LHCN-M2 (cell line): ENCODE results near the gene HDX. TPM values are rescaled to one million over a fixed set of nuclear protein-coding genes. Genes with fewer than 3 reads are reported as not detected.
"Not testable (repeated sequence)": the region's sequence is repeated elsewhere in the genome, so short reads cannot be mapped to it uniquely, and the experiment has no call there.

Experiments used
- DNase-seq: peaks from one replicate; pipeline ENCODE4 v3.0.0-alpha.2; 2012; ENCODE audit warnings: low read depth
- polyA plus RNA-seq: library from polyadenylated mRNA; unstranded; fragments of >200 nt; gene quantifications from one replicate; pipeline ENCODE4 v1.2.1, GENCODE V29; 2012; ENCODE audit warnings: missing spikeins
- total RNA-seq: library from RNA; depleted of rRNA; stranded (reverse); fragments of >200 nt; gene quantifications from 2 replicates; pipeline ENCODE4 v1.2.3, GENCODE V29; 2014; rRNA removed

HDX gene, protein sequence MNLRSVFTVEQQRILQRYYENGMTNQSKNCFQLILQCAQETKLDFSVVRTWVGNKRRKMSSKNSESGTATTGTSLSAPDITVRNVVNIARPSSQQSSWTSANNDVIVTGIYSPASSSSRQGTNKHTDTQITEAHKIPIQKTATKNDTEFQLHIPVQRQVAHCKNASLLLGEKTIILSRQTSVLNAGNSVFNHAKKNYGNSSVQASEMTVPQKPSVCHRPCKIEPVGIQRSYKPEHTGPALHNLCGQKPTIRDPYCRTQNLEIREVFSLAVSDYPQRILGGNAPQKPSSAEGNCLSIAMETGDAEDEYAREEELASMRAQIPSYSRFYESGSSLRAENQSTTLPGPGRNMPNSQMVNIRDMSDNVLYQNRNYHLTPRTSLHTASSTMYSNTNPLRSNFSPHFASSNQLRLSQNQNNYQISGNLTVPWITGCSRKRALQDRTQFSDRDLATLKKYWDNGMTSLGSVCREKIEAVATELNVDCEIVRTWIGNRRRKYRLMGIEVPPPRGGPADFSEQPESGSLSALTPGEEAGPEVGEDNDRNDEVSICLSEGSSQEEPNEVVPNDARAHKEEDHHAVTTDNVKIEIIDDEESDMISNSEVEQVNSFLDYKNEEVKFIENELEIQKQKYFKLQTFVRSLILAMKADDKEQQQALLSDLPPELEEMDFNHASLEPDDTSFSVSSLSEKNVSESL
- total RNA-seq = 5.1 and 8.0 TPM in 2 replicates
- polyA plus RNA-seq = 3.0 TPM

DNA sequence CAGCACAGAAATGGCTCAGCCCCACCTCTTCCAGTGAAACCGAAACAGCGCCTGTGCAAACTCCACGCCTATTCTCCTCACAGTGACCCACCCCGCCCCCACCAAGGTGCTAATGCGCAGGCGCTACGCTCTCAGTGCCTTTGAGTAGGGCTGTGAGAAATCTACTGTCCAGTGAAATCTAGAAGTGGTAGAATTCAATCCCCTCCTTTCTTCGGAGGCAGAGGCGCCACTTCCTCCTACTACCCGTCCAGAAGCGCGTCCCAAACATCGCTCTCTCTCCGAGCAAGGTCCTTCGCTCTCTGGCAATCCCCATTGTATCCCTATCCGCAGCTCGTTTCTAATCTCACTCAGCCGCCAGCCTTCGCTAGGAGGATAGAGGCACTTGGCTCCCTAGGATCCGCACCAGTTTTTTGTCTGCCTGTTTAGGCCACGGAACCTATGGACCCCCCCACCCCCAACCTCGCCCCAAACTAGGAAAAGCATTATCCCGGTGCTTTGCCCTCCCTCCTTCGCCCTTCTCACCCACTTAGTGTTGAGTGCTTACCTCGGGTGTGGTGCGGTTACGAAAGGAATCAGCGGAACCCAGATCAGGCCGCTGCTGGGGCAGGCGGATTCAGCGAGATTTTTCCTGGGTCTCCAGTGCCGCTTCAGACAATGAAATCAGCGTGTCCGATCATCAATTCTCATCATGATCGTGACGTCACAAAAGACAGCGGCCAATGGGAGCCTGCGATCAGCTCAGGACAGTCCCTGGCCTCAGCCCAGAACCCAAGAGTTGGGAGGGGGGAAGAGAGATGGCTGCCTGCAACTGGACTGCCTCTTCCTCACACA is at the start of gene HDX:
HDX (minus strand) TSS at position 656 of the 831 bp plus-strand sequence. CDS start 27,056 bp downstream, outside the sequence.
- peak; percentile 85 for DNase-seq

DNA sequence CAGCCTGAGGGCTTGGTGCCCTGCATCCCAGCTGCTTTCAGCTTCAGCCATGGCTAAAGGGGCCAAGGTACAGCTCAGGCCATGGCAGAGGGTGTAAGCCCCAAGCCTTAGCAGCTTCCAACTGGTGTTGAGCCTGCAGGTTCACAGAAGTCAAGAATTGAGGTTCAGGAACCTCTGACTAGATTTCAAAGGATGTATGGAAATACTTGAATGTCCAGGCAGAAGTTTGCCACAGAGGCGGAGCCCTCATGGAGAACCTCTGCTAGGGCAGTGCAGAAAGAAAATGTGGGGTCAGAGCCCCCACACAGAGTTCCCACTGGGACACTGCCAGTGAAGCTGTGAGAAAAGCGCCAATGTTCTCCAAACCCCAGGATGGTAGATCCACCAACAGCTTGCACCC is 39.1 kb upstream of the HDX start:
- not testable (repeated sequence) for DNase-seq

DNA sequence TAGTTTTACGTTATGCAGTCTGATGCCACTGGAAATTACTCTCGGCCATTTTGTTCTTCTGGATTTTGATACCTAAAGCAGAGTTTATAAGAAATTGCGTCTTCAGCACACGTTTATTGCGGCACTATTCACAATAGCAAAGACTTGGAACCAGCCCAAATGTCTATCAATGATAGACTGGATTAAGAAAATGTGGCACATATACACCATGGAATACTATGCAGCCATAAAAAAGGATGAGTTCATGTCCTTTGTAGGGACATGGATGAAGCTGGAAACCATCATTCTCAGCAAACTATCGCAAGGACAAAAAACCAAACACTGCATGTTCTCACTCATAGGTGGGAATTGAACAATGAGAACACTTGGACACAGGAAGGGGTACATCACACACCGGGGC is 35.4 kb upstream of the HDX start:
- not testable (repeated sequence) for DNase-seq

DNA sequence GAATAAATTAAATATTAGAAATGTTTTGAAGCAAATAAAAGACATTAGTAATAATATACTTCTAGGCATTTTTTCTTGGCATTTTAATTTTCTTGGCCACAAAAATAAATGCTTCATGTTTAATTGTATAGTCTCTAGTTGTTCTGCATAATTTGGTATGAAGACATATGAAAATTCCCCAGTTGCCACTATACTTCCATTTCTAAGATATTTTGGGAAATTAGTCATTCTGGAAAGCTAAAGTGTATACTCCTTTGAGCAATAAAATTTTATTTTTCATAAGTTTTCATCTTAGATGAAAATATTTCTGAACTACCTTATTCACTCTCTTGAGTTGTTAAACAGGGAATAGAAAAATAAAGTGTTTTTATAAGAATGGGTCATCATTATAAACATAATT is 13.8 kb downstream of the HDX start:
- DNase-seq = no peak

DNA sequence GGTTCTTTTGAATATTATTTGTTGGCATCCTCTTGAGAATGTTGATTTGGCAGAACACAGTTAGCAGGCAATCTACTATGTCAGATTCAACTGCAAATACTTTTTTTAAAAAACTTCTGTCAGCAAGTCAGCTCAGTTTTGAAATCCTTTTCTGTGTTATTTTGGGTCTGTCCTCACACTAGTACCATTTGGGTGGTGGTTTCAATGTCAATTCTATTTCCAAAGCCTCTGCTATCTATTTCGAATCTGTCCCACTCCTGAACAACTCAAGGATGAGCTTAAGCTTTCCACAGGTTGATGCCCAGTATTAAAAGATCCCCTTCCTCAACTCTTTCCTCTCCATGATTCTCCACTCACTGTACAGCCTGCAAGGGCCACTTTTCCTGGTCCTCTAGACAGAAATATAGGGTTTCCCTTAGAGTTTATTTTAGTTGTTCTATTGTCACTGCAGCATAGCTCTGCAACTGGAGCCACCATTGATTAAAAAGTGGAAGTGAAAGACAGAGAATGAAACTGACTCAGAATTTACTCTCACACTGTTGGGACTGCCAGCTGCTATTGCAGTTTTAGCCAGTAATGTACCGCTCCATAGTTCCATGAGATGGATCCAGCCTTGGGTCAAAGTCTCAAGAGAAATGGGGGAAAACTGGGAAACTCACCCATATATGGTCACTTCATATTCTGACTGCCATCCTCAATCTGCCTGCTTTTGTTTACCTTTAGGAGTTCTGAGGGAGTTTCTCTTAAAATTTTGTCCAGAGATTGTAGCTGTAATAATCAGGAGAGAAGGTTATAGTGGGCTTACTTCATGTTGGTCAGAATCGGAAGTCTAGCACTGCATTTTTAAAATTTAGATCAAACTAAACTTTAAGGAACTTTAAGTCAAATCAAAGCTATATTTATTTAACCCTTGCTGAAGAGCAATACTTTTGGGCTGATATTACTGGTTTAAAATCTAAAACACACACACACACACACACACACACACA is 14.6 kb downstream of the HDX start:
- no peak for DNase-seq

DNA sequence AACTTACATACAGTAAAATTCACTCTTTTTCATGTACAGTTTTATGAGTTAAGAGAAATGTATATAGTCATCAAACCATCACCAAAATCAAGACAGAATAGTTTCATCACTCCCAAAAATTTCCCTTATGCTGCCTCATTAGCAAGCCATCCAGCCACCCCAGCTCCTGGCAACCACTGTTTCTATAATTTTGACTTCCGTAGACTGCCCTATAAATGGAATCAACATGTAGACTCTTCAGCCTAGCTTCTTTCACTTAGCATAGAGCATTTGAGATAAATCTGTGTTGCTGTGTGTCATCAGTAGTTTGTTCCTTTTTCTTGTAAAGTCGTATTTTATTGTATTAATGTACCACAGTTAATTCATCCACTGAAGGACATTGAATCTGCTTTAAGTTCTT is 23.2 kb downstream of the HDX start:
- DNase-seq = no peak

DNA sequence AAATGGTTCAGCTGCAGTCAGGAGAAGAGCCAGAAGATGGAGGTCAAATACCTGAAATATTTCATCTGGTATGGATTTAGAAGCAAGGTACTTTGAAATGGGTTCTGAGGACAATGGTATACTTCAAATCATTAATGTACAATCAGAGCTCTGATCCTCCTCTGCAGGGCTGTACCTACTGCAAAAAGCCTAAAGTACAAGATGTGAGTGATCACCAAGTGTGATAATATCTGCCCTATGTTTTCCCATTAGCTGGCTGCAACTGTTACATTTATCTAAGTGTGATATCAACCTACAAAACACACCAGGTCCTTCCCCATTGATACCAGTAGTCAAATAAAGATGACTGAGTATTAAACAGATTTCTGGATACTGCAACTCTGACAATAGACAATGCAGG is 25.1 kb downstream of the HDX start:
- no peak for DNase-seq

DNA sequence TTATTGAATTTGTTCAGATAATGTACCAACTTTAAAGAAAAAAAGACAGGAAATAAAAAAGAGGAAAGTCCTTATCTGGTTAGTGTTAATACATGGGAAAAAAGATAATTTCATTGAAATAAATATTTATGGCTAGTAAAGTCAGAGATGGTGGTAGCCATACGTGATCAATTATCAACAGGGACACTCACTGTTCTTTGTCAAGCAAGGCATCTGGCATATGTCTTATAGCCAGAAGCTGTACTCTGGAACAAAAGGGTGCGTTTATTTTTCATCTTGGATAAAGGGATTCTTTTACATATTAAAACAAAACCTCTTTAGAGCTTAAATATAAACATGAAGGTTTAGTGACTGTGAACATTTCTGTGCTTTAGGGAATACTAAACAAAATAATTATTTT is 26.7 kb downstream of the HDX start:
- no peak for DNase-seq

DNA sequence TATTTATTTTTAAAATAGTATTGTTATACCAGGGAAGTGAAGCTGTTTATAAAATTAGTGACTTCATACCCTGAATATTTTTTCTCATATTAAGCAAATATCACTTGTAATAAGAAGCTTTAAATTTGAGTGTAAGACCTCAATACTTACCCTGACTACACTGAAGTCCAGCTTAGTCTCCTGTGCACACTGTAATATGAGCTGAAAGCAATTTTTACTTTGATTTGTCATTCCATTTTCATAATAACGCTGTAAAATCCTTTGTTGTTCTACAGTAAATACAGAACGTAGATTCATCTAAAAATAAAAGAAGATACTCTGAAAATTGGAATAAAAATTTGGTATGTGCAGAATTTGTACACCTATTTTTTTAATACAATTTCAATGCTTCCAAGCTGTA is 27.2 kb downstream of the HDX start:
- no peak for DNase-seq

DNA sequence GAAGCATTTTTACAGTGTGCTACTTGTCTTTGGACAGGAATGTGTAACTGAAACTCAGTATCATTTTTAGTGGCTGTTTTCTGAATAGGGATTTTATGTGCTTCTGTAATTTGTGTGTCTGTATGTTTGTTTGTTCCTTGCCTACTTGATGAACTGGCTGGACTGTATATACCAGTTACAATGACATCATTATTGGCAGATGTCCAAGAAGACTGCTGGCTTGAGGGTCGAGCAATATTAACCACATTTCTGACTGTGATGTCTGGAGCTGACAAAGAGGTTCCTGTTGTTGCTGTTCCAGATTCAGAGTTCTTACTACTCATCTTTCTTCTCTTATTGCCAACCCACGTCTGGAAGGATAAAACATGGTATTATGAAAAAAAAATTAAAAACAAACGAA is 33.0 kb downstream of the HDX start:
- peak; percentile 38 for DNase-seq

DNA sequence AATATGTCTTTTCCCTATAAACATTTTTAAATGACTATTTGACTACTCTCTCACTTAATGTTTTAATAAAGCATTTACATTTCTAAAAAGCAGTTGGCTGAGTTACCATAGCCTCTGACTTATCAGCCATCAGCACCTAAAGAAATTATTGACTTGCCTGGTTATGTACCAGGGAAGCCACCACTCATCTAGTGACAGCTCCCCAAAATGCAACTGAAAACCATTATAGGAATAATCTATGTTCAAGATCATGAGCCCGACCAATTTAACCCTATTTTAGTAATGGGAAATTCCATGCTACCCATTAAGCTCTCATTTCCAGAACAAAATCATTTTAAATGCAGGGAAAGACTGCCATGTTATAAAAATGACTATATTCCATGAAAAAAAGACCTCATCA is 34.4 kb downstream of the HDX start:
- DNase-seq = no peak

DNA sequence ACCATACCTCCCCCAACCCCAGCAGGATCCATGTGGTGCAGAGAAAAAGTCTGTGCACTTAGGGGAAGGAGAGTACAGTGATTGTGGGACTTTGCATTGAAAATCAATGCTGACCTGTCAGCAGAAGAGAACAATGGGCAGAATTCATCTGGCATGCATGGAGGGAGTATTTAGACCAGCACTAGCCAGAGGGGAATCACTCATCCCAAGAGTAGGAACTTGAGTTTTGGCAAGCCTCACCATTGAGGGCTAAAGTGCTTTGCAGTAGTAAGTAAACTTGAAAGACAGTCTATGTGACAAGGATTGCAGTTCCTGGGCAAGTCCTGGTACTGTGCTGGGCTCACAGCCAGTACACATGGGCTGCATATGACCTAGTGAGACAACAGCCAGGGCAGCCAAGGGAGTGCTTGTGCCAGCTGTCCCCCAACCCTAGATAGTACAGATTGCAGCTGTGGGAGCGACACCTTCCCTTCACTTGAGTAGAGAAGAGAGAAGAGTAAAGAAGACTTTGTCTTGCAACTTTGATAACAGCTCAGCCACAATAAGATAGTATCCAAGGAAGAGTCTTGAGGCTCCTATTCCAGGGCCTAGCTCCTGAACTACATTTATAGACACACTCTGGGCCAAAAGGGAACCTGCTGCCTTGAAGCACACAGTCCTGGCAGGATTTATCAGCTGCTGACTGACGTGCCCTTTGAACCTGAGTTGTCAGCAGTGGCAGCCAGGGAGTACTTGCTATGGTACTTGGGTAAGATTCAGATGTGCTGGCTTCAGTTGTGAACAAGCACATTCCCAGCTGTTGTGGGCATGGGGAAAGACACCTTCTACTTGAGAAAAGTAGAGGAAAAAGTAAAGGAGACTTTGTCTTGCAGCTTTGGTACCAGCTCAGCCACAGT is 48.7 kb downstream of the HDX start:
- DNase-seq = peak; percentile 17

DNA sequence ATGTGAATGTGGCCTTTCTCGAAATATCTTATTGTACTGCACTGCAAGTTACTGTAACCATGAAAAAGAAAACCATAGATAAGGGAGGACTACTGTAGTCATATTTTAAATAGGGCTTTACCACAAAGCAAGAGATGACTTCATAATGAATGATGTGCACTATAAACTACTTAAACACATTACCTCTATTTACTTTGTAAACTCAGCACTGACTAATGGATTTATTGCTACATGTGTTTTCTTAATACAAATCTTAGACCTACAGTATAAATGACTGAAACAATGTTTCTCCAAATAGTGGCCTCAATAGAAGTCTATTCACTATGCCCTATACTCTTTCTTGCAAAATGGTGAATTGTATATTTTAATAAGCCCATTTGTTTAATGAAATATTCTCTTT is 61.1 kb downstream of the HDX start:
- DNase-seq = peak; percentile 51

DNA sequence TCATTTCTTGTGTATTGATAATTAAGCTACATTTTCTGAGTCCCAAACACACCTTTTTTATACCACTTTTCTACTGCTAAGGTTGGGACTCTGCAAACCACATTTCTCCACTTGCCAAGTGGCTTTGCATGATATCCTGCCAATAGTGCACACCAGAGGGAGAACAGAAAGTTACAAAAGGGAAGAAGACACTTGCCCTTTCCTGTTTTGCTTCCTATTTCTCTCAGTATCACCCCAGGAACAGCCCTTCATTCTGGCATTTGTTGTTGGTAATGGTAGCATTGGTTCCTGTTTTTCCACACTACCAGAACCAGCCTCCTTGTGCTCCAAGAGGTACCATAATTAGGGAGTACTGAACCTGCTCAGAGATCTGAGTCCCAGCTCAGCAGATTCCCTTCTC is 87.1 kb downstream of the HDX start:
- DNase-seq = no peak

DNA sequence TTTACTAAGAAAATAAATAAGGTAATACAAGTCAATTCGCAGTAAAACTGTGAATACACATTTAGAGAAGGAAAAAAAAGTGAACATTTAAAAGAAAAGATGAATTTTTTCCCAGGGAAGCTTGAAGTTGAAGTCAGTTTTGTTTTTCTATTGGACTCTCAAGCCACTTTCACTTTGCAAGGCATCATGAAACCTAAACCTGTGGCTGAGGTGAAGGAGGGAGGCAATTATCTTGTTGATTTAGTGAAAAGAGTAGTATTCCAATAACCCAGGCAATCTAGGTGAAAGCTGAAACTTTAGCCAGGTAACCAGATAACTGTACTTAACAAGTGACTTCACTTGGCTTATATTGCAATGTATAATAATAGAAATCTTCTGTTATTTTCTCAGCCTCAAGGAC is 138.6 kb downstream of the HDX start:
- DNase-seq = no peak

DNA sequence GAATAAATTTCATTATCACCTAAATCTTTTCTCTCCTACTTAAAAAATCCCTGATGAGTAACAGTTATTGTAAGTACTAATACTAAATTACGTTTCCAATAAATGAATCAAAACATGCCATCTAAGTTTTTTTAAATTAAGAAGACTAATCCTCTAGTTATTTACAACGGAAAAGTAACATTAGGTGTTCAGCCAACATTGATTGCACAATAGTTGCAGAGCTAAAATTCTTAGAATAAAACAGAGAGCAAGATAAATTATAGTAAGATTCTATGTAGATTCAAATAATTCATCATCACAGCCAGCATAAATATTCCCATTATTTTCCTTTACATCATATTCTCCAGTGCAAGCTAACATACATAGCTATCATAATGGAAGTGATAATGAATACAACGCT is 139.2 kb downstream of the HDX start:
- no peak for DNase-seq

DNA sequence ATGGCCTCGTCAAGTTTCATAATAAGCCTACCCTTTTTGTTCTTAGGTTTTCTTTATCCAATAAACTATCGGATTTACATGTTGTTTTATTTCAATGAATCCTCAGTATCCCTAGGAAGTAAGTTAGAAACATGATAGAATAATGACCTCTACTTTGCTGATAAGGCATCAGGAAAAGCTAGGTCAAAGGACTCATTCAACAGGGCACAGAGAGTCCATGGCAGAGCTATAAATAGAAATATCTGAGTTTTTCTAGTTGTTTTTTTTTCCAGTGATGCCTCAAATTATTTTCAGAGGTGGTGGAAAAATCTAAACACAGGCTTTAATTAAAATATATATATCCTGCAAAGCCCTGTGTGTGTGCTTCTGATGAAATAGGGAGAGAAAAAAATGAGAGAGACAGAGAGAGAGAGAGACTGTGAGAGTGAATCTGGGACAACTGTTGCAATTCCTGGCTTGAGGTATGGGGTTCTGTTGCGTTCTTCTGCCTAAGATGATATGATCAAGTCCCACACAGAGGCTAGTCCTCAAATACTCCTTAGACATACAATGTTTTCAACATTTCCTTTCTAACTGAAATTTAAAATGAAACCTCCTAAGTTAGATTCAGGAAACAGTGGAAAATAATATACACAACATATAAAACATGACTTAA is 139.9 kb downstream of the HDX start:
- DNase-seq = peak; percentile 19

DNA sequence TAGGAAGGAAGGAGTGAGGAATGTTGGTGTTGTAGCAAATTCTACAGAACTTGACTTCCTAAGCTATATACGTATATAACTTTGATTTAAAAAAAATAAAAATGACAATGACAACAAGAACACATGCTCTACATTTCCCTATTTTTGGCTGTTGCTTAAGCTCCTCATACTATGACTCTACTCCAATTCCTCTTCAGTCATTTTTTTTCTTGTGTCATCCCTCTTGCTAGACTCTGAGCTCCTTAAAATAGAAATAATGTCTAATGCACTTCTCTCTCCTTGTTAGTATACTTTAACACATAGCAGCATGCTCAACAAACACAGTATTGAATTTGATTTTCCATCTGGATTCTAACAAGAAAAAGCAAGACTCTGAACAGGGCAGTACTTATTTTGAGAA is 144.0 kb downstream of the HDX start:
- DNase-seq = no peak

DNA sequence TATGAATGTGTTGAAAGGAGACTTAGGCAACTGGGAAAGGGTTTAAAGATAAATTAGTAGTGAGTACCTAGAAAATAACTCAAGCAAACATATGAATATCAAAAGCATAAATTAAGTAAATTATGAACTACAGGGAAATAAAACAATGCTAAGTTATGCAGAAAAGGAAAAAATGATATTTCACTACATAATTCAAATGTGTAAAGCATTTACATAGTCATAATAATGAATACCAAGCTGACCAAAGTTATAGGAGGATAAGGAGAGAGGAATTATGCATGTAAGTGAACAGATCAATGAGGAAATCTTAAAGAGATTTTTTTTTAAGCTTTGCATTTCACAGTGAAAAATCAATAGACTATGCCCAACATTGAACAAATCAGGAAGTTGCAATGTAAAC is 145.0 kb downstream of the HDX start:
- no peak for DNase-seq
